GM18858 (cell line): ENCODE measurements around the gene PRSS35.
"Not testable (repeated sequence)": the region's sequence is repeated elsewhere in the genome, so short reads cannot be mapped to it uniquely, and the experiment has no call there.

Experiments
- ATAC-seq: cut with Tn5 transposase; IDR thresholded peaks from one replicate; pipeline ENCODE4 v1.9.1; 2021; ENCODE audit not compliant: unreplicated experiment

Gene PRSS35

GRCh38 chr6:83511901-83512681 is at the start of gene PRSS35:
Gene PRSS35, plus strand, starts transcription at chr6:83512534. Its CDS starts 10,908 bp downstream, at chr6:83523442.
- ATAC-seq = no peak

- no peak for ATAC-seq
Measured at GRCh38 chr6:83463886-83464285, 48.4 kb upstream of the PRSS35 start.

GRCh38 chr6:83464381-83465140 is 47.8 kb upstream of the PRSS35 start:
- no peak for ATAC-seq

- ATAC-seq = no peak
Measured at GRCh38 chr6:83466328-83466727, 46.0 kb upstream of the PRSS35 start.

- ATAC-seq = no peak
Measured at GRCh38 chr6:83467620-83468036, 44.7 kb upstream of the PRSS35 start.

- ATAC-seq = no peak
Measured at GRCh38 chr6:83470001-83470400, 42.3 kb upstream of the PRSS35 start.

- ATAC-seq = no peak
Measured at GRCh38 chr6:83470587-83470986, 41.7 kb upstream of the PRSS35 start.

GRCh38 chr6:83472767-83473166 is 39.6 kb upstream of the PRSS35 start:
- ATAC-seq = no peak

- ATAC-seq = no peak
Measured at GRCh38 chr6:83474309-83474708, 38.0 kb upstream of the PRSS35 start.

GRCh38 chr6:83476971-83477370 is 35.4 kb upstream of the PRSS35 start:
- no peak for ATAC-seq

GRCh38 chr6:83479389-83479788 is 32.9 kb upstream of the PRSS35 start:
- ATAC-seq = no peak

- ATAC-seq = no peak
Measured at GRCh38 chr6:83480470-83480869, 31.9 kb upstream of the PRSS35 start.

GRCh38 chr6:83481938-83482337 is 30.4 kb upstream of the PRSS35 start:
- ATAC-seq = not testable (repeated sequence)

GRCh38 chr6:83488448-83488847 is 23.9 kb upstream of the PRSS35 start:
- ATAC-seq = no peak

GRCh38 chr6:83488861-83489260 is 23.5 kb upstream of the PRSS35 start:
- ATAC-seq = no peak

GRCh38 chr6:83490217-83490807 is 22.0 kb upstream of the PRSS35 start:
- ATAC-seq = no peak

GRCh38 chr6:83505356-83505755 is 7.0 kb upstream of the PRSS35 start:
- no peak for ATAC-seq

- ATAC-seq = no peak
Measured at GRCh38 chr6:83509441-83509840, 2.9 kb upstream of the PRSS35 start.

- ATAC-seq = no peak
Measured at GRCh38 chr6:83510791-83511190, 1.5 kb upstream of the PRSS35 start.

- no peak for ATAC-seq
Measured at GRCh38 chr6:83511266-83511665, 1.1 kb upstream of the PRSS35 start.

- ATAC-seq = no peak
Measured at GRCh38 chr6:83514466-83514865, 2.1 kb downstream of the PRSS35 start.
